K562 (cell line): ENCODE measurements around the gene KRTAP2-2. TPM values are rescaled to one million over a fixed set of nuclear protein-coding genes. Genes with fewer than 3 reads are reported as not detected.

ENCODE experiments used
- IRF9 ChIP-seq: fragments of 450-650 bp; IDR thresholded peaks from 2 replicates; pipeline ENCODE4 v1.6.1; 2016; ENCODE audit warnings: missing biosample characterization, missing genetic modification characterization
- MAZ ChIP-seq, 2 experiments: fragments of 450-650 bp in 1 of 2; sonication (generic) in 1 of 2; formaldehyde crosslinking; IDR thresholded peaks in 1 of 2; conservative IDR thresholded peaks in 1 of 2; 2 replicates each; pipeline versions ENCODE4 v1.4.0 to v1.5.0; 2020; ENCODE audit warnings: mild to moderate bottlenecking in 1 of 2, missing genetic modification reagents in 1 of 2
- NFE2 ChIP-seq: IDR thresholded peaks from 2 replicates; pipeline ENCODE4 v1.6.1; 2014; ENCODE audit warnings: antibody characterized with exemption, low read depth
- SMC3 ChIP-seq: conservative IDR thresholded peaks from 2 replicates; pipeline ENCODE4 v1.6.1; 2011; ENCODE audit warnings: low read depth, low read length, improper control_type of control experiment; ENCODE audit not compliant: insufficient read depth
- SUPT5H ChIP-seq: fragments of 450-650 bp; IDR thresholded peaks from 2 replicates; pipeline ENCODE4 v1.6.1; 2016
- TAF1 ChIP-seq: IDR thresholded peaks from 2 replicates; pipeline ENCODE4 v1.6.1; 2011; ENCODE audit warnings: mild to moderate bottlenecking, low read length, moderate library complexity; ENCODE audit not compliant: insufficient read depth, control insufficient read depth, severe bottlenecking; ENCODE audit errors: extremely low read depth
- ZNF24 ChIP-seq: fragments of 450-650 bp; IDR thresholded peaks from 2 replicates; pipeline ENCODE4 v1.6.1; 2016
- ZNF280B ChIP-seq: fragments of 250-450 bp; sonication (Bioruptor Pico); IDR thresholded peaks from 2 replicates; pipeline ENCODE4 v1.5.1; 2021; ENCODE audit warnings: mild to moderate bottlenecking
- ZNF518B ChIP-seq: fragments of 250-450 bp; sonication (Bioruptor Pico); IDR thresholded peaks from 2 replicates; pipeline ENCODE4 v1.5.0; 2021; ENCODE audit warnings: mild to moderate bottlenecking, moderate library complexity
- ZNF76 ChIP-seq: fragments of 250-450 bp; sonication (Bioruptor Pico); IDR thresholded peaks from 2 replicates; pipeline ENCODE4 v1.4.0; 2020; ENCODE audit warnings: mild to moderate bottlenecking, moderate library complexity, borderline replicate concordance
- polyA plus RNA-seq, 8 experiments: library from polyadenylated mRNA; depleted of rRNA in 4 of 8; stranded (reverse) in 5 of 8; unstranded in 3 of 8; fragments of >200 nt; fragmentation: Nextera tagmentation in 2 of 8; fragmentation: Illumina TruSeq in 1 of 8; extraction: Ambion mirVana in 2 of 8; extraction: Trizol in 1 of 8; gene quantifications; 2 replicates each; pipeline versions ENCODE4 v1.2.1 to v1.2.3, GENCODE V29; 2011 to 2014; ENCODE audit warnings: inconsistent platforms in 1 of 8, missing spikeins in 1 of 8
- total RNA-seq, 7 experiments: library from RNA; depleted of rRNA in 6 of 7; stranded (reverse); fragments of >200 nt in 6 of 7; fragmentation: Illumina TruSeq in 2 of 7; extraction: Trizol in 2 of 7; gene quantifications; 2 replicates each; pipeline versions ENCODE4 v1.2.1 to v1.2.3, GENCODE V29; 2011 to 2021; ENCODE audit warnings: low replicate concordance in 1 of 7

The KRTAP2-2 gene
- total and polyA plus RNA-seq, 9 of the 15 experiments (the other 6 are each of a cell fraction or from before 2014, with no cell fraction given): not detected

GRCh38 chr17:41065829-41066624 is 11.0 kb upstream of the KRTAP2-2 start, which contains the start of gene KRTAP2-4 (continued):
- TF ChIP-seq ZNF280B: no peak
- no peak for TF ChIP-seq ZNF24
- no peak for TF ChIP-seq ZNF518B (CRISPR knock-in tag)
- TF ChIP-seq NFE2: peak; percentile 77
- peak; percentile 75 for TF ChIP-seq IRF9 (tag)
- TF ChIP-seq MAZ (CRISPR knock-in tag; conservative IDR thresholded peaks at IDR 0.05 in 1 of 2, IDR thresholded peaks at IDR 0.05 in 1 of 2): 0 out of 4 replicates have a peak, but pooled peaks of 1 of the 2 experiments have one; percentile 33
- TF ChIP-seq ZNF76 (CRISPR knock-in tag): no peak
- no peak for TF ChIP-seq SUPT5H
- no peak for TF ChIP-seq TAF1
- no peak for TF ChIP-seq SMC3
